Measurements from ENCODE around the gene FZR1.

The FZR1 gene

DNA sequence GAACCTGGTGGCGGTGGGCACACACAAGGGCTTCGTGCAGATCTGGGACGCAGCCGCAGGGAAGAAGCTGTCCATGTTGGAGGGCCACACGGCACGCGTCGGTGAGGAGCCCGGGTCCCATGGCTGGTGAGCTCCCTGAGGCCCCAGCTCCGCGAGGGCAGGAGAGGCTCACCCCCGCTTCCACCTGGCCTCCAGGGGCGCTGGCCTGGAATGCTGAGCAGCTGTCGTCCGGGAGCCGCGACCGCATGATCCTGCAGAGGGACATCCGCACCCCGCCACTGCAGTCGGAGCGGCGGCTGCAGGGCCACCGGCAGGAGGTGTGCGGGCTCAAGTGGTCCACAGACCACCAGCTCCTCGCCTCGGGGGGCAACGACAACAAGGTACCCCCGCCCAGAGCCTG, 25.6 kb downstream of the FZR1 start:
- Histone ChIP-seq H3K9me3 (ENCODE audit: control insufficient read depth in 2 of 2, low read length in 2 of 2) (no peaks in the 10 kb centered on the region), H3K4me3 (ENCODE audit: low read length in 2 of 2) (no peak overlapping the region), H3K27ac (ENCODE audit: low read depth in 2 of 2, low read length in 2 of 2) (no peak overlapping the region), H3K9ac (ENCODE audit: low read depth in 1 of 2, low read length in 2 of 2) (no peak overlapping the region), H3K27me3 (ENCODE audit: control insufficient read depth in 2 of 2, insufficient read depth in 2 of 2, low read length in 2 of 2) (no peaks in the 10 kb centered on the region), H3K36me3 (ENCODE audit: control insufficient read depth in 2 of 2, insufficient read depth in 2 of 2, low read length in 2 of 2) (peaks cover 47 to 57% of the 10 kb centered on the region in 2 donors), H3K4me1 (ENCODE audit: control insufficient read depth in 2 of 2, insufficient read depth in 2 of 2, low read length in 2 of 2) (no peaks in the 10 kb centered on the region)

DNA sequence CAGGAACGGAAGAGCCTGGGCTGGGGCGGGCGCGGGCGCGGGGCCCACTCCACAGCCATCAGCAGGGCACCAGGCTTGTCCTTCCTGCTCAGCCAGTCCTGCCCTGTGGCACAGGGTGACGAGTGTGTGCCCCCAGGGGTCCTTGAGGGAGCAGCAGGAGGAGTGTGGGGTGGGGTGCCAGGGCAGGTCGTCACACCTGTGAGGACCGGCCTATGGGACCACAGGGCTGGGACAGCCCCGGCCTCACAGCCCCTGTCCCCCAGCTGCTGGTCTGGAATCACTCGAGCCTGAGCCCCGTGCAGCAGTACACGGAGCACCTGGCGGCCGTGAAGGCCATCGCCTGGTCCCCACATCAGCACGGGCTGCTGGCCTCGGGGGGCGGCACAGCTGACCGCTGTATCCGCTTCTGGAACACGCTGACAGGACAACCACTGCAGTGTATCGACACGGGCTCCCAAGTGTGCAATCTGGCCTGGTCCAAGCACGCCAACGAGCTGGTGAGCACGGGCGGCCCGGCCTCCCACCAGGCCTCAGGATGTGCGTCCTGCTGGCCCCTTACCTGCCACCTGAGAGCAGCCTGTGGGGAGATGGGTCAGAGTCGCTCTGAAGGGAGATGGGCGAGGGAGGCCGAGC, 26.2 kb downstream of the FZR1 start:
- no peak overlapping the region for H3K9ac ChIP-seq (ENCODE audit: low read depth in 1 of 2, low read length in 2 of 2)
- H3K4me1 ChIP-seq (ENCODE audit: control insufficient read depth in 2 of 2, insufficient read depth in 2 of 2, low read length in 2 of 2), result no peaks in the 10 kb centered on the region
- no peak overlapping the region for H3K4me3 ChIP-seq (ENCODE audit: low read length in 2 of 2)
- no peaks in the 10 kb centered on the region for H3K27me3 ChIP-seq (ENCODE audit: control insufficient read depth in 2 of 2, insufficient read depth in 2 of 2, low read length in 2 of 2)
- no peaks in the 10 kb centered on the region for H3K9me3 ChIP-seq (ENCODE audit: control insufficient read depth in 2 of 2, low read length in 2 of 2)
- H3K27ac ChIP-seq (ENCODE audit: low read depth in 2 of 2, low read length in 2 of 2), result no peak overlapping the region
- peaks cover 41 to 51% of the 10 kb centered on the region in 2 donors for H3K36me3 ChIP-seq (ENCODE audit: control insufficient read depth in 2 of 2, insufficient read depth in 2 of 2, low read length in 2 of 2)

DNA sequence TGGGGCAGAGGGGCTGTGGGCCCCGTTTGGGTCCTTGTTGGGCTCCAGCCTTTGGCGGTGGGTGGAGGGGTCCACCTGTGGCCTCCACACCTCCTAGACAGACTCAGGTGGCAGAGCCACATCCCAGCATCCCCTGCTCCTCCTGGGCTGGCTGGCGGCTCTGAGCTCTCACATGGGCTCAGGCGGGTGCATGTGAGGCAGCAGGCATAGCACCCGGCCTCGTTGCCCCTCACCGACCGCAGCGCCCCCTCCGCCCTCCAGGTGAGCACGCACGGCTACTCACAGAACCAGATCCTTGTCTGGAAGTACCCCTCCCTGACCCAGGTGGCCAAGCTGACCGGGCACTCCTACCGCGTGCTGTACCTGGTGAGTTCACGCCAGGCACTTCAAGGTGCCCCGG, 26.9 kb downstream of the FZR1 start:
- Histone ChIP-seq H3K9ac (ENCODE audit: low read depth in 1 of 2, low read length in 2 of 2) (no peak overlapping the region), H3K4me3 (ENCODE audit: low read length in 2 of 2) (no peak overlapping the region), H3K4me1 (ENCODE audit: control insufficient read depth in 2 of 2, insufficient read depth in 2 of 2, low read length in 2 of 2) (no peaks in the 10 kb centered on the region), H3K27me3 (ENCODE audit: control insufficient read depth in 2 of 2, insufficient read depth in 2 of 2, low read length in 2 of 2) (no peaks in the 10 kb centered on the region), H3K36me3 (ENCODE audit: control insufficient read depth in 2 of 2, insufficient read depth in 2 of 2, low read length in 2 of 2) (peaks cover 36 to 46% of the 10 kb centered on the region in 2 donors), H3K27ac (ENCODE audit: low read depth in 2 of 2, low read length in 2 of 2) (no peak overlapping the region), H3K9me3 (ENCODE audit: control insufficient read depth in 2 of 2, low read length in 2 of 2) (no peaks in the 10 kb centered on the region)

DNA sequence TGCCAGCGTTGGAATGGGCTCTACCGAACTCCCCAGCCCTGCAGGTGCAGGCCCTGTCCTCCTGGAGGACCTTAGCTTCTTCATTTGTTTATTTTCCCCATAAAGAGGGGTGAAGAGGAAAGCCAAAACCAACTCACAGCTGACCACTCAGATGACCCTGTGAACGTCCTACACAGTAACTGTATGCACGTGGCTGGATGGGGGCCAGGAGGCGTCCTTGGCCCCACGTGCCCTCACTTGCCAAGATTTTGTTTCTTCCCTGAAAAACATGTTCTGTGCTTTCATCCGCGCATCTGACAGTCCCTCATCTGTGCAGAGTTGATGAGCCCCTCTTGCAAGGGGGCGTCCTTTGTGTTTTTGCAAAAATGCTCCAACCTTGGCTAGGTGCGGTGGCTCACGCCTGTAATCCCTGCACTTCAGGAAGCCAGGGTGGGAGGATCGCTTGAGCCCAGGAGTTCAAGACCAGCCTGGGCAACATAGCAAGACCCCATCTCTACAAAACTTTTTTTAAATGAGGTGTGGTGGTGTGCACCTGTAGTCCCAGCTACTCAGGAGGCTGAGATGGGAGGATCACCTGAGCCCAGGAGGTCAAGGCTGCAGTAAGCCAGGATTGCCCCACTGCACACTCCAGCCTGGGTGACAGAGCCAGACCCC, 27.6 kb downstream of the FZR1 start:
- Histone ChIP-seq H3K9me3 (ENCODE audit: control insufficient read depth in 2 of 2, low read length in 2 of 2) (no peaks in the 10 kb centered on the region), H3K36me3 (ENCODE audit: control insufficient read depth in 2 of 2, insufficient read depth in 2 of 2, low read length in 2 of 2) (peaks cover 32 to 46% of the 10 kb centered on the region in 2 donors), H3K4me1 (ENCODE audit: control insufficient read depth in 2 of 2, insufficient read depth in 2 of 2, low read length in 2 of 2) (no peaks in the 10 kb centered on the region), H3K27ac (ENCODE audit: low read depth in 2 of 2, low read length in 2 of 2) (no peak overlapping the region), H3K4me3 (ENCODE audit: low read length in 2 of 2) (no peak overlapping the region), H3K27me3 (ENCODE audit: control insufficient read depth in 2 of 2, insufficient read depth in 2 of 2, low read length in 2 of 2) (no peaks in the 10 kb centered on the region), H3K9ac (ENCODE audit: low read depth in 1 of 2, low read length in 2 of 2) (no peak overlapping the region)

DNA sequence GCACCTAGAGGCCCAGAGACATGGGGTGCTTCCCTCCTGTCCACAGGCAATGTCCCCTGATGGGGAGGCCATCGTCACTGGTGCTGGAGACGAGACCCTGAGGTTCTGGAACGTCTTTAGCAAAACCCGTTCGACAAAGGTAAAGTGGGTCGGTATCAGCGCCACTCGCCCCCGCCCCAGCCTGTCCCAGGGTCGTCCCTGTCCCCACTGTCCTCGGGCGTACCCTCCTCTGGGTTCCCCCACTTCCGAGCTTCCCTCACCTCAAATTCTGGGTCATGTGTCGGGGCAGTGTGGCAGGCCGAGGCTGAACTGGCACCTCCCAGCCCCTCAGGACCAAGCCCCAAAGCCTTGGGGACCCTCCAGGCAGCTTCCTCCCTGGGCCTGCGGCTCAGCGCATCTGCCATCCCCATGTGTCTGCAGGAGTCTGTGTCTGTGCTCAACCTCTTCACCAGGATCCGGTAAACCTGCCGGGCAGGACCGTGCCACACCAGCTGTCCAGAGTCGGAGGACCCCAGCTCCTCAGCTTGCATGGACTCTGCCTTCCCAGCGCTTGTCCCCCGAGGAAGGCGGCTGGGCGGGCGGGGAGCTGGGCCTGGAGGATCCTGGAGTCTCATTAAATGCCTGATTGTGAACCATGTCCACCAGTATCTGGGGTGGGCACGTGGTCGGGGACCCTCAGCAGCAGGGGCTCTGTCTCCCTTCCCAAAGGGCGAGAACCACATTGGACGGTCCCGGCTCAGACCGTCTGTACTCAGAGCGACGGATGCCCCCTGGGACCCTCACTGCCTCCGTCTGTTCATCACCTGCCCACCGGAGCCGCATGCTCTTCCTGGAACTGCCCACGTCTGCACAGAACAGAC, 28.5 kb downstream of the FZR1 start:
- H3K27ac ChIP-seq (ENCODE audit: low read depth in 2 of 2, low read length in 2 of 2), result no peak overlapping the region
- H3K9ac ChIP-seq (ENCODE audit: low read depth in 1 of 2, low read length in 2 of 2), result no peak overlapping the region
- H3K36me3 ChIP-seq (ENCODE audit: control insufficient read depth in 2 of 2, insufficient read depth in 2 of 2, low read length in 2 of 2), result peaks cover 32 to 46% of the 10 kb centered on the region in 2 donors
- H3K4me3 ChIP-seq (ENCODE audit: low read length in 2 of 2), result no peak overlapping the region
- no peaks in the 10 kb centered on the region for H3K27me3 ChIP-seq (ENCODE audit: control insufficient read depth in 2 of 2, insufficient read depth in 2 of 2, low read length in 2 of 2)
- no peaks in the 10 kb centered on the region for H3K4me1 ChIP-seq (ENCODE audit: control insufficient read depth in 2 of 2, insufficient read depth in 2 of 2, low read length in 2 of 2)
- H3K9me3 ChIP-seq (ENCODE audit: control insufficient read depth in 2 of 2, low read length in 2 of 2), result no peaks in the 10 kb centered on the region

DNA sequence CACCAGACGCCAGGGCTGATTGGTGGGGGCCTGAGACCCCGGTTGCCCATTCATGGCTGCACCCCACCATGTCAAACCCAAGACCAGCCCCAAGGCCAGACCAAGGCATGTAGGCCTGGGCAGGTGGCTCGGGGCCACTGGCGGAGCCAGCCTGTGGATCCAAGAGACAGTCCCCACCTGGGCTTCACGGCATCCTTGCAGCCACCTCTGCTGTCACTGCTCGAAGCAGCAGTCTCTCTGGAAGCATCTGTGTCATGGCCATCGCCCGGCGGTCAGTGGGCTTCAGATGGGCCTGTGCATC, 29.1 kb downstream of the FZR1 start:
- Histone ChIP-seq H3K4me1 (ENCODE audit: control insufficient read depth in 2 of 2, insufficient read depth in 2 of 2, low read length in 2 of 2) (no peaks in the 10 kb centered on the region), H3K27ac (ENCODE audit: low read depth in 2 of 2, low read length in 2 of 2) (no peak overlapping the region), H3K9ac (ENCODE audit: low read depth in 1 of 2, low read length in 2 of 2) (no peak overlapping the region), H3K9me3 (ENCODE audit: control insufficient read depth in 2 of 2, low read length in 2 of 2) (no peaks in the 10 kb centered on the region), H3K36me3 (ENCODE audit: control insufficient read depth in 2 of 2, insufficient read depth in 2 of 2, low read length in 2 of 2) (peaks cover 32 to 46% of the 10 kb centered on the region in 2 donors), H3K4me3 (ENCODE audit: low read length in 2 of 2) (no peak overlapping the region), H3K27me3 (ENCODE audit: control insufficient read depth in 2 of 2, insufficient read depth in 2 of 2, low read length in 2 of 2) (no peaks in the 10 kb centered on the region)

DNA sequence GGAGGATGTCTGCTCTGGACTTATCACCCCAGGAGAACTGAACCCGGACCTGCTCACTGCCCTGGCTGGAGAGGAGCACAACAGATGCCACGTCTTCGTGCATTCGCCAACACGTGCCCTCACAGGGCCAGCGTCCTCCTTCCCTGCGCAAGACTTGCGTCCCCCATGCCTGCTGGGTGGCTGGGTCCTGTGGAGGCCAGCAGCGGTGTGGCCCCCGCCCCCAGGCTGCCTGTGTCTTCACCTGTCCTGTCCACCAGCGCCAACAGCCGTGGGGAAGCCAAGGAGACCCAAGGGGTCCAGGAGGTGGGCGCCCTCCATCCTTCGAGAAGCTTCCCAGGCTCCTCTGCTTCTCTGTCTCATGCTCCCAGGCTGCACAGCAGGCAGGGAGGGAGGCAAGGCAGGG, 29.5 kb downstream of the FZR1 start:
- Histone ChIP-seq H3K27me3 (ENCODE audit: control insufficient read depth in 2 of 2, insufficient read depth in 2 of 2, low read length in 2 of 2) (no peaks in the 10 kb centered on the region), H3K36me3 (ENCODE audit: control insufficient read depth in 2 of 2, insufficient read depth in 2 of 2, low read length in 2 of 2) (peaks cover 32 to 44% of the 10 kb centered on the region in 2 donors), H3K27ac (ENCODE audit: low read depth in 2 of 2, low read length in 2 of 2) (no peak overlapping the region), H3K4me3 (ENCODE audit: low read length in 2 of 2) (no peak overlapping the region), H3K9me3 (ENCODE audit: control insufficient read depth in 2 of 2, low read length in 2 of 2) (no peaks in the 10 kb centered on the region), H3K9ac (ENCODE audit: low read depth in 1 of 2, low read length in 2 of 2) (no peak overlapping the region), H3K4me1 (ENCODE audit: control insufficient read depth in 2 of 2, insufficient read depth in 2 of 2, low read length in 2 of 2) (no peaks in the 10 kb centered on the region)

DNA sequence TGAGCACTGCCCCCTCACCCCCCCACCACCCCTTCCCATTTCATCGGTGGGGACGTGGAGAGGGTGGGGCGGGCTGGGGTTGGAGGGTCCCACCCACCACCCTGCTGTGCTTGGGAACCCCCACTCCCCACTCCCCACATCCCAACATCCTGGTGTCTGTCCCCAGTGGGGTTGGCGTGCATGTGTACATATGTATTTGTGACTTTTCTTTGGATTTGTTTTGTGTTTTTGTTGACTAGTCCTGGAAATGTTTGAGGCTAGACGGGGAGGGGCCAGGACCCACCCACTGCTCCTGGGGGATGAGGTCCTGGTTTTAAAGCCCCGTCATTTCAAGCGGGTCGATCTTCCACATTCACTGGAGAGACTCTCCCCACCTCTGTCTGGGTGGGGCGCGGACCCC, 29.9 kb downstream of the FZR1 start:
- Histone ChIP-seq H3K27me3 (ENCODE audit: control insufficient read depth in 2 of 2, insufficient read depth in 2 of 2, low read length in 2 of 2) (no peaks in the 10 kb centered on the region), H3K4me3 (ENCODE audit: low read length in 2 of 2) (no peak overlapping the region), H3K27ac (ENCODE audit: low read depth in 2 of 2, low read length in 2 of 2) (no peak overlapping the region), H3K36me3 (ENCODE audit: control insufficient read depth in 2 of 2, insufficient read depth in 2 of 2, low read length in 2 of 2) (peaks cover 32 to 41% of the 10 kb centered on the region in 2 donors), H3K9ac (ENCODE audit: low read depth in 1 of 2, low read length in 2 of 2) (no peak overlapping the region), H3K4me1 (ENCODE audit: control insufficient read depth in 2 of 2, insufficient read depth in 2 of 2, low read length in 2 of 2) (no peaks in the 10 kb centered on the region), H3K9me3 (ENCODE audit: control insufficient read depth in 2 of 2, low read length in 2 of 2) (no peaks in the 10 kb centered on the region)

DNA sequence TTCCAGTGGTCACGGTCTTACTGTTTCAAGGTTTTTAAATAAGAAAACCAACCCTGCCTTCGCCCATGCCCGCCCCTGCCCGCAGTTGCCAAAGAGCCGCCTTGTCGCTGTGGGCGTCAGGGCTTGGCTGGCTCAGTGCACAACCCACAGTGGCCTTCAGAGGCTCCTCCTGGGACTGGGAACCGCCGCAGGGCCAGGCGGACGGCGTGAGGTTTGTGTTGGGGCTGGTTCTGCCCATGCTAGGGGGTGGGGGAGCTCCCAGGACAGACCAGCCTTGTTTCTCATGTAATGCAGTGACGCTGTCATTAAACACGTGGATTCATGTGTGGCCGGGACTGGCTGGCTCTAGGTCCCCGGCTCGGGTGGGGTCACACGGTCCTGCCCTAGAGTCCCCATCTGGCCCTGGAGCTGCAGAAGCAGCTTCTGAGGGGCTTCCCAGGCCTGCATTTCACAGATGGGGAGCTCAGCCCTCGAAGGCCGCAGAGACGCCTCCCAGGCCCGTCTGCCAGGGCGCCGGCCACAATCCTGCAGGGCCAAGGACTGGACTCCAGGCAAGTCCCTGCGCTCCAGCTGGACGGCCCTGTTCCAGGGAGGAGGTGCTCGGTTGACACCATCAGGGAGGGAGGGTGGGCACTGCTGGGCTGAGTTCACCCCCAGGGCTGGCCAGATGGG, 30.5 kb downstream of the FZR1 start:
- Histone ChIP-seq H3K4me3 (ENCODE audit: low read length in 2 of 2) (no peak overlapping the region), H3K4me1 (ENCODE audit: control insufficient read depth in 2 of 2, insufficient read depth in 2 of 2, low read length in 2 of 2) (no peaks in the 10 kb centered on the region), H3K27me3 (ENCODE audit: control insufficient read depth in 2 of 2, insufficient read depth in 2 of 2, low read length in 2 of 2) (no peaks in the 10 kb centered on the region), H3K9ac (ENCODE audit: low read depth in 1 of 2, low read length in 2 of 2) (no peak overlapping the region), H3K27ac (ENCODE audit: low read depth in 2 of 2, low read length in 2 of 2) (no peak overlapping the region), H3K36me3 (ENCODE audit: control insufficient read depth in 2 of 2, insufficient read depth in 2 of 2, low read length in 2 of 2) (peaks cover 32 to 39% of the 10 kb centered on the region in 2 donors), H3K9me3 (ENCODE audit: control insufficient read depth in 2 of 2, low read length in 2 of 2) (no peaks in the 10 kb centered on the region)

DNA sequence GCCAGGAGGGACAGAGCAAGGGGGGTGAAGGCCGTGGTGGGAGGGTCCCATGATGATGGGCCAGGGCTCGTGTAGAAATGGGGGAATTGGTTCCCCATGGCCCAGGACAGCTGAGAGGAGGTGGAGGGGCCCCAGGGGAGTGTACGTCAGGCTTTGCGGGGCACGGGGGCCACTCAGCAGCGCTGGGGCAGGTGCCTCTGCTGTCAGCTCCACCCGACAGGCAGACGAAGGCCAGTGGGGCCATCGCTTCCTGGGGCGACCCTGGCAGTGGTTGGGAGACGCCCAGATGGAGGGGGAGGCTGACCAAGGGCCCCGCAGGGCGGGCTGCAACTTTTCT, 31.0 kb downstream of the FZR1 start:
- Histone ChIP-seq H3K27me3 (ENCODE audit: control insufficient read depth in 2 of 2, insufficient read depth in 2 of 2, low read length in 2 of 2) (no peaks in the 10 kb centered on the region), H3K4me1 (ENCODE audit: control insufficient read depth in 2 of 2, insufficient read depth in 2 of 2, low read length in 2 of 2) (no peaks in the 10 kb centered on the region), H3K27ac (ENCODE audit: low read depth in 2 of 2, low read length in 2 of 2) (no peak overlapping the region), H3K36me3 (ENCODE audit: control insufficient read depth in 2 of 2, insufficient read depth in 2 of 2, low read length in 2 of 2) (peaks cover 31 to 34% of the 10 kb centered on the region in 2 donors), H3K9ac (ENCODE audit: low read depth in 1 of 2, low read length in 2 of 2) (no peak overlapping the region), H3K4me3 (ENCODE audit: low read length in 2 of 2) (no peak overlapping the region), H3K9me3 (ENCODE audit: control insufficient read depth in 2 of 2, low read length in 2 of 2) (no peaks in the 10 kb centered on the region)
